Measurements from ENCODE around the gene UGT3A1.
"Not testable (repeated sequence)": the region's sequence is repeated elsewhere in the genome, so short reads cannot be mapped to it uniquely, and the experiment has no call there.

DNA sequence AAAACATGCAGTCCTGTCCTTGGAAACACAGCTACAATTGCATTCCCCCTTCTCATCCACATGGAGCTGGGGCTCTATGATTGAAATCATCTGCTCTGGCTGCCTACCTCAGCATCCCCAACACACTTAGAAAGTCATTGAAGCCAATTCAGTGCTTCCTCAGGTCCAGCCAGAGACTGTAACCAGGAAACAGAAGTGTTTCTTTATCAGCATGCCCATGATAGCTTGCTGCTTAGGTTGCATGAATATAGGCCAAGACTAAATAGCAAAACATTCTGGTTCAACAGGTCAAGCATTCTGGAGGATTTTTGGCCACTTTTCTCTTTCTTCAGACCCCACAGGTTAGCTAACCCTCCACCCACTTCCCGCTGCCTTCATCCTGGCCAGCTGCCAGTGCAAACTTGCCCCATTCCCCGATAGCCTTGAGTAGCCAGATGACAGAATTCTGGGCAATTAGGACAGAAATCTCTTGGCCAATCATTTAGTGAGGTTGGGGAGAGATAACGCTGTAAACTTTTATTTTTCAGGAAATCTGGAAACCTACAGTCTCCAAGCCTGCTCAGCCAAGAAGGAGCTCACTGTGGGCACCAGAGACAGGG, 43.4 kb upstream of the UGT3A1 start:
- not testable (repeated sequence) for TF ChIP-seq POLR2A (IDR thresholded peaks at IDR 0.05)
- TF ChIP-seq, protein P1, sequence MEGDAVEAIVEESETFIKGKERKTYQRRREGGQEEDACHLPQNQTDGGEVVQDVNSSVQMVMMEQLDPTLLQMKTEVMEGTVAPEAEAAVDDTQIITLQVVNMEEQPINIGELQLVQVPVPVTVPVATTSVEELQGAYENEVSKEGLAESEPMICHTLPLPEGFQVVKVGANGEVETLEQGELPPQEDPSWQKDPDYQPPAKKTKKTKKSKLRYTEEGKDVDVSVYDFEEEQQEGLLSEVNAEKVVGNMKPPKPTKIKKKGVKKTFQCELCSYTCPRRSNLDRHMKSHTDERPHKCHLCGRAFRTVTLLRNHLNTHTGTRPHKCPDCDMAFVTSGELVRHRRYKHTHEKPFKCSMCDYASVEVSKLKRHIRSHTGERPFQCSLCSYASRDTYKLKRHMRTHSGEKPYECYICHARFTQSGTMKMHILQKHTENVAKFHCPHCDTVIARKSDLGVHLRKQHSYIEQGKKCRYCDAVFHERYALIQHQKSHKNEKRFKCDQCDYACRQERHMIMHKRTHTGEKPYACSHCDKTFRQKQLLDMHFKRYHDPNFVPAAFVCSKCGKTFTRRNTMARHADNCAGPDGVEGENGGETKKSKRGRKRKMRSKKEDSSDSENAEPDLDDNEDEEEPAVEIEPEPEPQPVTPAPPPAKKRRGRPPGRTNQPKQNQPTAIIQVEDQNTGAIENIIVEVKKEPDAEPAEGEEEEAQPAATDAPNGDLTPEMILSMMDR (IDR thresholded peaks at IDR 0.05) = not testable (repeated sequence)

All from vagina (tissue), 2 donors.